Esophagus squamous epithelium (tissue), 4 donors: ENCODE results near the gene DOK3.

Source experiments
- CTCF ChIP-seq, 6 experiments: fragments of 450-650 bp in 4 of 6; fragments of 200-600 bp in 2 of 6; sonication (generic) in 2 of 6; IDR thresholded peaks; one replicate each; pipeline ENCODE4 v1.5.1; 2016 to 2019; ENCODE audit warnings: antibody characterized with exemption in 6 of 6, mild to moderate bottlenecking in 4 of 6, moderate library complexity in 4 of 6
- POLR2A ChIP-seq, 4 donors: fragments of 450-650 bp; IDR thresholded peaks; one replicate each; pipeline ENCODE4 v1.6.1; 2017; ENCODE audit warnings: antibody characterized with exemption in 4 of 4, mild to moderate bottlenecking in 4 of 4, moderate library complexity in 3 of 4

DNA sequence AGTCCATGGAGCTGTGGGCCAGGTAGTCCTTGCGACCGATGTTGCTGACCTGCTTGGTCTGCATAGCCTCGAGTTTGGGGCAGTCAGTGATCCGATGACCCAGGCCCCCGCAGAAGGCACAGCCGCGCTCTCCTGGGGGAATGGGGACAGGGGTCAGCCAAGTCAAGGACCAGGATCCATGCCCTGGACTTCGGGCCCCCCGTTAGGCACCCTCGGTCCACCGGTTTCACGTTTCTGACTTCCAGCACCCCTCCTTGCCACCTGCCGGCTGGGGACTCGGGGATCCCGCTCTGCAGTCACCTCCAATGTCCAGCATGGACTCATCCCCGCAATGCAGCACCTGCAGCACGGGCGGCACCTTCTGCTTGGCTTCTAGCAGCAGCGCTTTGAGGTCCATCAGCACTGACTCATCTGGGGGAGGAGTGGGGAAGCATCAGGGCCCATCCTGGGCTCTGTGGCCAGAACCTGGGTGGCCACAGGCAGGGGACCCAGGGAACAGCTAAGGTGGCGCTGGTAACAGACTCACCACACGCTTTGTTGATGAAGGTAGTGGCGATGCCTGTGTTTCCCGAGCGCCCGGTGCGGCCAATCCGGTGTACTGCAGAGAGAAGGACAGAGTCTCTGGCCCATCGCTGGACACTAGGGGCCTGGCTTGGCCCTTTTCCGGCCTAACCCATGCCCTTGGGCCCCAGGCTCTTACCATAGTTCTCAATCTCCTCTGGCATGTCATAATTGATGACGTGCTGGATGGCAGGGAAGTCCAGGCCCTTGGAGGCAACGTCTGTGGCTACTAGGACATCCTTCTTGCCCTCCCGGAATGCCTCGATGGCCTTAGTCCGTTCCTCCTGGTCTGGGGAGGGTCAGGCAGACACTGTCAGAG is 2.4 kb upstream of the DOK3 start:
- TF ChIP-seq CTCF (IDR thresholded peaks at IDR 0.05) = no peak
- TF ChIP-seq POLR2A (IDR thresholded peaks at IDR 0.05) = no peak
